ENCODE results near the gene GJC1. TPM values are rescaled to one million over a fixed set of nuclear protein-coding genes. Genes with fewer than 3 reads are reported as not detected.

Gene GJC1
- total and polyA plus RNA-seq, 9 of the 15 experiments (the other 6 are each of a cell fraction or from before 2014, with no cell fraction given), result 0.04 to 1.4 (median 0.18) TPM; not detected in 1

DNA sequence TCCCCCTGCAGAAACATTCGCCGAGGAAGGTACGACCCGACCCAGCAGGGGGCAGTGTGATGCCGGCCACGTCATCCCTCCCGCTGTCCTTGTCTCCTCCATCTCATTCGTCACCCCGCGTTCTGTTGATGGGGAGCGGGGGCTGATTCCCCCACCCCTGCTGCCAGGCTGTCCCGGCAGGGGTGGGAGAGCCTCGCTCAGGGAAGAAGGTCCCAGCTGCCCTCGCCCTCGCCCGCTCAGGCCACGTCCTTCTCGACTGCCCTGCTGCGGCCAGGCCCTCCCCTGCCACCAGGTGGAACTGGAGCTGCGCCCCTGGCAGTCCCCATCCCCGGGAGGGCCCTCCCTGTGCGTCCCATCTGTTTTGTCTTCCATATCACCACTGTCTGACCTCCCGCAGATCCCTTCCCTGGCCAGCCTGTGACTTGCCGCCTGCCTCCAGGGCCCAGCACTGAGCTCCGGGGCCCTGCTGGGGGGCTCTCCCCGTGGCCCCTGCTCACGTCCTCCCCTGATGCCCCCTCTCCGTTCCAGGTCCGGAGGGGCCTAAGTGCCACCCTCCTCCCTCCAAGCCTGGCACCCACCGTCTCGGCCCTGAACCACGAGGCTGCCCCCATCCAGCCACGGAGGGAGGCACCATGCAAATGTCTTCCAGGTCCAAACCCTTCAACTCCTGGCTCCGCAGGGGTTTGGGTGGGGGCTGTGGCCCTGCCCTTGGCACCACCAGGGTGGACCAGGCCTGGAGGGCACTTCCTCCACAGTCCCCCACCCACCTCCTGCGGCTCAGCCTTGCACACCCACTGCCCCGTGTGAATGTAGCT, 50.7 kb downstream of the GJC1 start (continued):
- peak; percentile 41; the same call in 1 of the 2 replicates for TF ChIP-seq MAX (CRISPR knock-in tag; IDR thresholded peaks at IDR 0.05)
- no peak for TF ChIP-seq ZNF311 (CRISPR knock-in tag; IDR thresholded peaks at IDR 0.05)
- TF ChIP-seq ZNF639 (CRISPR knock-in tag; conservative IDR thresholded peaks at IDR 0.05 in 1 of 2, IDR thresholded peaks at IDR 0.05 in 1 of 2), result no peak
- peak; percentile 78 for TF ChIP-seq L3MBTL2 (IDR thresholded peaks at IDR 0.05)
- TF ChIP-seq ASH1L (IDR thresholded peaks at IDR 0.05; ENCODE audit: borderline replicate concordance, low read depth, partially characterized antibody), result no peak
- TF ChIP-seq, protein P1, sequence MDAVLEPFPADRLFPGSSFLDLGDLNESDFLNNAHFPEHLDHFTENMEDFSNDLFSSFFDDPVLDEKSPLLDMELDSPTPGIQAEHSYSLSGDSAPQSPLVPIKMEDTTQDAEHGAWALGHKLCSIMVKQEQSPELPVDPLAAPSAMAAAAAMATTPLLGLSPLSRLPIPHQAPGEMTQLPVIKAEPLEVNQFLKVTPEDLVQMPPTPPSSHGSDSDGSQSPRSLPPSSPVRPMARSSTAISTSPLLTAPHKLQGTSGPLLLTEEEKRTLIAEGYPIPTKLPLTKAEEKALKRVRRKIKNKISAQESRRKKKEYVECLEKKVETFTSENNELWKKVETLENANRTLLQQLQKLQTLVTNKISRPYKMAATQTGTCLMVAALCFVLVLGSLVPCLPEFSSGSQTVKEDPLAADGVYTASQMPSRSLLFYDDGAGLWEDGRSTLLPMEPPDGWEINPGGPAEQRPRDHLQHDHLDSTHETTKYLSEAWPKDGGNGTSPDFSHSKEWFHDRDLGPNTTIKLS (IDR thresholded peaks at IDR 0.05; ENCODE audit: borderline replicate concordance, low read depth), result peak; percentile 98
- no peak for TF ChIP-seq KLF16 (IDR thresholded peaks at IDR 0.05)
- peak; percentile 45; the same call in 1 of the 2 replicates for TF ChIP-seq ZBTB2 (IDR thresholded peaks at IDR 0.05)
- no peak for TF ChIP-seq UBTF (IDR thresholded peaks at IDR 0.05; ENCODE audit: borderline replicate concordance in 1 of 2, low read depth in 2 of 2, low read length in 2 of 2)
- 0 out of 4 replicates have a peak, but pooled peaks of 1 of the 2 experiments have one; percentile 43 for TF ChIP-seq TBL1XR1 (IDR thresholded peaks at IDR 0.05; ENCODE audit: low read length in 2 of 2)
- TF ChIP-seq, protein P2, sequence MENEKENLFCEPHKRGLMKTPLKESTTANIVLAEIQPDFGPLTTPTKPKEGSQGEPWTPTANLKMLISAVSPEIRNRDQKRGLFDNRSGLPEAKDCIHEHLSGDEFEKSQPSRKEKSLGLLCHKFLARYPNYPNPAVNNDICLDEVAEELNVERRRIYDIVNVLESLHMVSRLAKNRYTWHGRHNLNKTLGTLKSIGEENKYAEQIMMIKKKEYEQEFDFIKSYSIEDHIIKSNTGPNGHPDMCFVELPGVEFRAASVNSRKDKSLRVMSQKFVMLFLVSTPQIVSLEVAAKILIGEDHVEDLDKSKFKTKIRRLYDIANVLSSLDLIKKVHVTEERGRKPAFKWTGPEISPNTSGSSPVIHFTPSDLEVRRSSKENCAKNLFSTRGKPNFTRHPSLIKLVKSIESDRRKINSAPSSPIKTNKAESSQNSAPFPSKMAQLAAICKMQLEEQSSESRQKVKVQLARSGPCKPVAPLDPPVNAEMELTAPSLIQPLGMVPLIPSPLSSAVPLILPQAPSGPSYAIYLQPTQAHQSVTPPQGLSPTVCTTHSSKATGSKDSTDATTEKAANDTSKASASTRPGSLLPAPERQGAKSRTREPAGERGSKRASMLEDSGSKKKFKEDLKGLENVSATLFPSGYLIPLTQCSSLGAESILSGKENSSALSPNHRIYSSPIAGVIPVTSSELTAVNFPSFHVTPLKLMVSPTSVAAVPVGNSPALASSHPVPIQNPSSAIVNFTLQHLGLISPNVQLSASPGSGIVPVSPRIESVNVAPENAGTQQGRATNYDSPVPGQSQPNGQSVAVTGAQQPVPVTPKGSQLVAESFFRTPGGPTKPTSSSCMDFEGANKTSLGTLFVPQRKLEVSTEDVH (IDR thresholded peaks at IDR 0.05; ENCODE audit: low read depth, partially characterized antibody), result peak; percentile 60
- TF ChIP-seq TEAD2 (tag; IDR thresholded peaks at IDR 0.05), result no peak
- peak; percentile 61; the same call in 1 of the 2 replicates for TF ChIP-seq STAG1 (CRISPR knock-in tag; IDR thresholded peaks at IDR 0.05; ENCODE audit: borderline replicate concordance)
- no peak for TF ChIP-seq NCOA4 (IDR thresholded peaks at IDR 0.05; ENCODE audit: partially characterized antibody)
- TF ChIP-seq GATA2 (CRISPR knock-in tag; IDR thresholded peaks at IDR 0.05), result peak; percentile 96
